Measurements from ENCODE around the gene ADNP.
"Not testable (repeated sequence)": the region's sequence is repeated elsewhere in the genome, so short reads cannot be mapped to it uniquely, and the experiment has no call there.

ADNP gene

GRCh38 chr20:50931306-50932015, at the start of gene ADNP:
Gene ADNP (minus strand): TSS chr20:50931437. CDS start chr20:50903996, 27,441 bp downstream.
- peaks cover 15% of the 10 kb centered on the region for H3K36me3 ChIP-seq (ENCODE audit: insufficient read depth, low read length)

GRCh38 chr20:50980071-50980681, 48.9 kb upstream of the ADNP start:
- Histone ChIP-seq H3K9me3 (ENCODE audit: control insufficient read depth, insufficient read depth, low read length) (no peaks in the 10 kb centered on the region), H3K9ac (ENCODE audit: low read depth, low read length) (no peak overlapping the region), H3K36me3 (ENCODE audit: insufficient read depth, low read length) (no peaks in the 10 kb centered on the region), H3K4me1 (ENCODE audit: insufficient read depth, low read length) (no peaks in the 10 kb centered on the region)

More at GRCh38 chr20:50931306-50932015, at the start of gene ADNP:
- Histone ChIP-seq H3K9ac (ENCODE audit: low read depth, low read length) (peak within 1 kb of the TSS; percentile 91), H3K9me3 (ENCODE audit: control insufficient read depth, insufficient read depth, low read length) (no peaks in the 10 kb centered on the region), H3K4me1 (ENCODE audit: insufficient read depth, low read length) (peaks cover 12% of the 10 kb centered on the region)

- not testable (repeated sequence) for H3K4me1 ChIP-seq (ENCODE audit: insufficient read depth, low read length); H3K36me3 ChIP-seq (ENCODE audit: insufficient read depth, low read length); H3K9me3 ChIP-seq (ENCODE audit: control insufficient read depth, insufficient read depth, low read length); H3K9ac ChIP-seq (ENCODE audit: low read depth, low read length)
Measured at GRCh38 chr20:50978533-50978932, 47.3 kb upstream of the ADNP start.

- Histone ChIP-seq H3K4me1 (ENCODE audit: insufficient read depth, low read length) (no peaks in the 10 kb centered on the region), H3K36me3 (ENCODE audit: insufficient read depth, low read length) (no peaks in the 10 kb centered on the region), H3K9ac (ENCODE audit: low read depth, low read length) (no peak overlapping the region), H3K9me3 (ENCODE audit: control insufficient read depth, insufficient read depth, low read length) (no peaks in the 10 kb centered on the region; the same call in 1 of the 2 replicates)
Measured at GRCh38 chr20:50977066-50978021, 46.1 kb upstream of the ADNP start.

- no peaks in the 10 kb centered on the region; the same call in 1 of the 2 replicates for H3K9me3 ChIP-seq (ENCODE audit: control insufficient read depth, insufficient read depth, low read length)
- no peak overlapping the region for H3K9ac ChIP-seq (ENCODE audit: low read depth, low read length)
- H3K36me3 ChIP-seq (ENCODE audit: insufficient read depth, low read length), result no peaks in the 10 kb centered on the region
- no peaks in the 10 kb centered on the region for H3K4me1 ChIP-seq (ENCODE audit: insufficient read depth, low read length)
Measured at GRCh38 chr20:50975701-50976330, 44.6 kb upstream of the ADNP start.

GRCh38 chr20:50969912-50970311, 38.7 kb upstream of the ADNP start:
- Histone ChIP-seq H3K4me1 (ENCODE audit: insufficient read depth, low read length) (no peaks in the 10 kb centered on the region), H3K36me3 (ENCODE audit: insufficient read depth, low read length) (no peaks in the 10 kb centered on the region), H3K9me3 (ENCODE audit: control insufficient read depth, insufficient read depth, low read length) (no peaks in the 10 kb centered on the region; the same call in 1 of the 2 replicates), H3K9ac (ENCODE audit: low read depth, low read length) (no peak overlapping the region)

- no peaks in the 10 kb centered on the region for H3K9me3 ChIP-seq (ENCODE audit: control insufficient read depth, insufficient read depth, low read length)
- H3K4me1 ChIP-seq (ENCODE audit: insufficient read depth, low read length), result no peaks in the 10 kb centered on the region
- no peak overlapping the region for H3K9ac ChIP-seq (ENCODE audit: low read depth, low read length)
- H3K36me3 ChIP-seq (ENCODE audit: insufficient read depth, low read length), result no peaks in the 10 kb centered on the region
Measured at GRCh38 chr20:50969435-50969834, 38.2 kb upstream of the ADNP start.

GRCh38 chr20:50968289-50968688, 37.1 kb upstream of the ADNP start:
- Histone ChIP-seq H3K9me3 (ENCODE audit: control insufficient read depth, insufficient read depth, low read length) (no peaks in the 10 kb centered on the region), H3K9ac (ENCODE audit: low read depth, low read length) (no peak overlapping the region), H3K36me3 (ENCODE audit: insufficient read depth, low read length) (no peaks in the 10 kb centered on the region), H3K4me1 (ENCODE audit: insufficient read depth, low read length) (no peaks in the 10 kb centered on the region)

- Histone ChIP-seq H3K9ac (ENCODE audit: low read depth, low read length) (no peak overlapping the region), H3K36me3 (ENCODE audit: insufficient read depth, low read length) (no peaks in the 10 kb centered on the region), H3K4me1 (ENCODE audit: insufficient read depth, low read length) (no peaks in the 10 kb centered on the region), H3K9me3 (ENCODE audit: control insufficient read depth, insufficient read depth, low read length) (no peaks in the 10 kb centered on the region)
Measured at GRCh38 chr20:50967586-50967985, 36.3 kb upstream of the ADNP start.

- peak overlapping the region; percentile 93; the same call in 1 of the 2 replicates for H3K9ac ChIP-seq (ENCODE audit: low read depth, low read length)
Measured at GRCh38 chr20:50959543-50960126, 28.4 kb upstream of the ADNP start.

GRCh38 chr20:50958615-50959542, 27.6 kb upstream of the ADNP start, which contains the start of gene MOCS3:
Gene MOCS3 (plus strand): TSS chr20:50958818. CDS start chr20:50958843, 25 bp downstream.
- H3K9me3 ChIP-seq (ENCODE audit: control insufficient read depth, insufficient read depth, low read length), result no peaks in the 10 kb centered on the region; the same call in 1 of the 2 replicates
- H3K9ac ChIP-seq (ENCODE audit: low read depth, low read length), result peak within 1 kb of the TSS; percentile 93
- H3K4me1 ChIP-seq (ENCODE audit: insufficient read depth, low read length), result peaks cover 9% of the 10 kb centered on the region
- peaks cover 3% of the 10 kb centered on the region; the same call in 1 of the 2 replicates for H3K36me3 ChIP-seq (ENCODE audit: insufficient read depth, low read length)

More at GRCh38 chr20:50959543-50960126, 28.4 kb upstream of the ADNP start:
- Histone ChIP-seq H3K4me1 (ENCODE audit: insufficient read depth, low read length) (peaks cover 9% of the 10 kb centered on the region), H3K9me3 (ENCODE audit: control insufficient read depth, insufficient read depth, low read length) (no peaks in the 10 kb centered on the region; the same call in 1 of the 2 replicates), H3K36me3 (ENCODE audit: insufficient read depth, low read length) (peaks cover 3% of the 10 kb centered on the region; the same call in 1 of the 2 replicates)

GRCh38 chr20:50957798-50958614, 26.8 kb upstream of the ADNP start, which contains the start of gene DPM1:
Gene DPM1 (minus strand): TSS chr20:50958532. CDS start chr20:50958523, 9 bp downstream.
- peaks cover 3% of the 10 kb centered on the region; the same call in 1 of the 2 replicates for H3K36me3 ChIP-seq (ENCODE audit: insufficient read depth, low read length)
- no peaks in the 10 kb centered on the region; the same call in 1 of the 2 replicates for H3K9me3 ChIP-seq (ENCODE audit: control insufficient read depth, insufficient read depth, low read length)
- peaks cover 9% of the 10 kb centered on the region for H3K4me1 ChIP-seq (ENCODE audit: insufficient read depth, low read length)

More at GRCh38 chr20:50957798-50958614, 26.8 kb upstream of the ADNP start, which contains the start of gene DPM1:
- peak within 1 kb of the TSS; percentile 93 for H3K9ac ChIP-seq (ENCODE audit: low read depth, low read length)

Measured in ES-I3 (cell line).